Endothelial cell of umbilical vein (primary cell): ENCODE results near the gene RNF138. TPM values are rescaled to one million over a fixed set of nuclear protein-coding genes. Genes with fewer than 3 reads are reported as not detected.

ENCODE experiments used
- Bru-seq: library from RNA; stranded (reverse); fragments of 400-500 nt; gene quantifications from one replicate; lab custom pipeline; 2021; lab: Mats Ljungman, UMichigan
- BruChase-seq, 2 experiments: library from RNA; stranded (reverse); fragments of 400-500 nt; gene quantifications; one replicate each; lab custom pipeline; 2021; lab: Mats Ljungman, UMichigan
- BruUV-seq: library from RNA; stranded (reverse); fragments of 400-500 nt; replicated peaks from 2 replicates; lab custom pipeline; 2021; lab: Mats Ljungman, UMichigan
- CTCF ChIA-PET: fragments of 300-600, 350-600 bp; sonication (Branson Sonifier 250); formaldehyde crosslinking; loops from one replicate; lab custom pipeline; 2021; ENCODE audit warnings: antibody characterized with exemption, inconsistent platforms; lab: Charles Lee
- POLR2A ChIA-PET: fragments of 300-600, 350-600 bp; sonication (Branson Sonifier 250); formaldehyde crosslinking; loops from one replicate; lab custom pipeline; 2021; ENCODE audit warnings: antibody characterized with exemption, inconsistent platforms; lab: Charles Lee
- DNase-seq: peaks from one replicate; pipeline ENCODE4 v3.0.0-alpha.2; 2011; ENCODE audit warnings: low read depth, low spot score
- FAIRE-seq: peaks from 2 replicates; lab custom pipeline; 2011; peaks lifted over from hg19 to GRCh38; lab: Jason Lieb, UNC
- H2AFZ ChIP-seq: 2 replicates; pipeline ENCODE4 v1.6.0; 2012; ENCODE audit warnings: low read depth, low read length, control low read depth, inconsistent platforms
- H3K27ac ChIP-seq: 2 replicates; pipeline ENCODE4 v1.5.1; 2011; ENCODE audit warnings: low read depth, mild to moderate bottlenecking, control low read depth, low read length, moderate library complexity; ENCODE audit not compliant: insufficient read depth
- H3K27me3 ChIP-seq, 2 experiments: 2 replicates each; pipeline versions ENCODE4 v1.6.0 to v1.6.1; 2011; ENCODE audit warnings: low read length in 2 of 2, mixed read lengths in 1 of 2; ENCODE audit not compliant: control insufficient read depth in 2 of 2, insufficient read depth in 2 of 2
- H3K36me3 ChIP-seq, 2 experiments: 2 replicates in 1 of 2; 3 replicates in 1 of 2; pipeline ENCODE4 v1.5.1; 2011; ENCODE audit warnings: low read length in 2 of 2, mild to moderate bottlenecking in 1 of 2, moderate library complexity in 1 of 2; ENCODE audit not compliant: control insufficient read depth in 2 of 2, insufficient read depth in 2 of 2; ENCODE audit errors: extremely low read depth in 1 of 2
- H3K4me1 ChIP-seq: 3 replicates; pipeline ENCODE4 v1.5.1; 2011; ENCODE audit warnings: mild to moderate bottlenecking, low read length; ENCODE audit not compliant: control insufficient read depth, insufficient read depth; ENCODE audit errors: extremely low read depth
- H3K4me2 ChIP-seq: 2 replicates; pipeline ENCODE4 v1.6.1; 2011; ENCODE audit warnings: low read length, control low read depth, mixed read lengths; ENCODE audit not compliant: insufficient read depth
- H3K4me3 ChIP-seq, 3 experiments: fragments of 200-600 bp in 1 of 3; sonication (generic), shearing (Covaris generic) in 1 of 3; replicated peaks in 1 of 3; 2 replicates each; pipeline ENCODE4 v1.5.1; 2011 to 2016; ENCODE audit warnings: control low read depth in 3 of 3, low read length in 3 of 3, mild to moderate bottlenecking in 2 of 3, inconsistent platforms in 1 of 3, low read depth in 1 of 3, moderate library complexity in 1 of 3; ENCODE audit not compliant: insufficient read depth in 1 of 3
- H3K79me2 ChIP-seq: 2 replicates; pipeline ENCODE4 v1.6.0; 2012; ENCODE audit warnings: low read length, inconsistent platforms; ENCODE audit not compliant: control insufficient read depth, insufficient read depth
- H3K9ac ChIP-seq: replicated peaks from 2 replicates; pipeline ENCODE3; 2011; ENCODE audit warnings: low read length, control low read depth; ENCODE audit not compliant: insufficient read depth; ENCODE audit errors: extremely low read depth
- H3K9me1 ChIP-seq: replicated peaks from 3 replicates; pipeline ENCODE4 v1.6.0; 2011; ENCODE audit warnings: mild to moderate bottlenecking, low read length; ENCODE audit not compliant: control insufficient read depth, insufficient read depth; ENCODE audit errors: extremely low read depth
- H3K9me3 ChIP-seq: replicated peaks from 2 replicates; pipeline ENCODE4 v1.5.1; 2012; ENCODE audit warnings: low read length, inconsistent platforms; ENCODE audit not compliant: control insufficient read depth, insufficient read depth
- H4K20me1 ChIP-seq: replicated peaks from 2 replicates; pipeline ENCODE3; 2011; ENCODE audit warnings: mild to moderate bottlenecking, low read length; ENCODE audit not compliant: control insufficient read depth, insufficient read depth; ENCODE audit errors: extremely low read depth
- FOS ChIP-seq: IDR thresholded peaks from 2 replicates; pipeline ENCODE4 v1.6.1; 2011; ENCODE audit warnings: mild to moderate bottlenecking, low read length, moderate library complexity, borderline replicate concordance; ENCODE audit not compliant: insufficient read depth
- GATA2 ChIP-seq: IDR thresholded peaks from 2 replicates; pipeline ENCODE4 v1.7.0; 2011; ENCODE audit warnings: low read depth, mild to moderate bottlenecking, moderate library complexity, mixed read lengths, low read length; ENCODE audit not compliant: insufficient read length, insufficient read depth
- JUN ChIP-seq: IDR thresholded peaks from 2 replicates; pipeline ENCODE4 v1.6.1; 2011; ENCODE audit warnings: borderline replicate concordance, low read depth; ENCODE audit not compliant: insufficient read length, insufficient read depth
- MYC ChIP-seq: IDR thresholded peaks from one replicate; pipeline ENCODE4 v1.6.1; 2011; ENCODE audit warnings: mild to moderate bottlenecking, low read depth, low read length
- POLR2A ChIP-seq: IDR thresholded peaks from 2 replicates; pipeline ENCODE4 v1.6.1; 2012; ENCODE audit warnings: low read depth, mild to moderate bottlenecking, control low read depth, low read length
- POLR2AphosphoS5 ChIP-seq: IDR thresholded peaks from 2 replicates; pipeline ENCODE4 v1.6.1; 2012; ENCODE audit warnings: low read depth, mild to moderate bottlenecking, control low read depth, low read length, moderate library complexity; ENCODE audit not compliant: insufficient read depth
- dilution Hi-C: fragments of 300-500 bp; cut with MboI; formaldehyde crosslinking; loops from one replicate; pipeline ENCODE4 v1.15.0; 2019; ENCODE audit warnings: low sequenced_read_pairs; ENCODE audit not compliant: extremely low pct_ligation_motif_present
- intact Hi-C: fragments of 100-400 bp; cut with micrococcal nuclease; formaldehyde crosslinking; loops from one replicate; pipeline ENCODE4 v1.10.0; 2022
- long read RNA-seq: library from polyadenylated mRNA; stranded (forward); transcript quantifications from one replicate; pipeline ENCODE4 v2.0.0, GENCODE V29; 2021
- polyA minus RNA-seq, 3 experiments: library from RNA; depleted of rRNA, polyadenylated mRNA; stranded (reverse); fragments of >200 nt; gene quantifications; 1 replicate in 1 of 3; 2 replicates in 2 of 3; pipeline ENCODE4 v1.2.3, GENCODE V29; 2011
- polyA plus RNA-seq, 4 experiments: library from polyadenylated mRNA; depleted of rRNA in 3 of 4; stranded (reverse) in 3 of 4; unstranded in 1 of 4; fragments of >200 nt; gene quantifications; 2 replicates each; pipeline versions ENCODE4 v1.2.1 to v1.2.3, GENCODE V29; 2011 to 2012; ENCODE audit warnings: missing spikeins in 1 of 4
- total RNA-seq: library from RNA; stranded (reverse); gene quantifications from 2 replicates; pipeline ENCODE4 v1.2.3, GENCODE V29; 2021
- TF ChIP-seq, protein P1 (sequence below), 2 donors: IDR thresholded peaks; 1 replicate in 1 of 2; 2 replicates in 1 of 2; pipeline ENCODE4 v1.5.1; 2011; ENCODE audit warnings: low read length in 2 of 2, mild to moderate bottlenecking in 2 of 2, moderate library complexity in 2 of 2, control low read depth in 1 of 2, inconsistent platforms in 1 of 2, low read depth in 1 of 2; ENCODE audit not compliant: insufficient read depth in 1 of 2; ENCODE audit errors: extremely low read depth in 1 of 2
- TF ChIP-seq, protein P2 (sequence below): IDR thresholded peaks from 2 replicates; pipeline ENCODE4 v1.6.1; 2011; ENCODE audit not compliant: insufficient read depth, insufficient read length

Gene RNF138, protein sequence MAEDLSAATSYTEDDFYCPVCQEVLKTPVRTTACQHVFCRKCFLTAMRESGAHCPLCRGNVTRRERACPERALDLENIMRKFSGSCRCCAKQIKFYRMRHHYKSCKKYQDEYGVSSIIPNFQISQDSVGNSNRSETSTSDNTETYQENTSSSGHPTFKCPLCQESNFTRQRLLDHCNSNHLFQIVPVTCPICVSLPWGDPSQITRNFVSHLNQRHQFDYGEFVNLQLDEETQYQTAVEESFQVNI
- total RNA-seq, result 24.6 and 31.5 TPM in 2 replicates
- 13.8 and 14.7 TPM in 2 replicates for polyA plus RNA-seq
- polyA plus RNA-seq (2011; cell fraction: cytosol; rRNA removed), result 18.8 and 24.8 TPM in 2 replicates
- polyA plus RNA-seq (2011; cell fraction: nucleus; rRNA removed), result 18.5 and 20.5 TPM in 2 replicates
- polyA plus RNA-seq (2012), result 15.3 and 19.4 TPM in 2 replicates
- 37.9 and 46.9 TPM in 2 replicates for polyA minus RNA-seq
- polyA minus RNA-seq (2011; cell fraction: cytosol; rRNA and poly(A)+ RNA removed), result 98.8 TPM
- 16.3 and 23.9 TPM in 2 replicates for polyA minus RNA-seq (2011; cell fraction: nucleus; rRNA and poly(A)+ RNA removed)
- percentile 92 among the genes with signal in this experiment for Bru-seq, nascent RNA
- percentile 86 among the genes with signal in this experiment for BruChase-seq, experiment 1, labeled RNA remaining after a 6-hour chase
- BruChase-seq, experiment 2, labeled RNA remaining after a 2-hour chase, result percentile 93 among the genes with signal in this experiment
- long read RNA-seq, transcript RNF138-202 (8 exons, 3,570 nt), result major isoform, 17 of 59 reads
- long read RNA-seq, partial matches to known transcripts, result 32 of 59 reads
- long read RNA-seq, other reads (novel, unspliced or antisense), result 7 of 59 reads

DNA sequence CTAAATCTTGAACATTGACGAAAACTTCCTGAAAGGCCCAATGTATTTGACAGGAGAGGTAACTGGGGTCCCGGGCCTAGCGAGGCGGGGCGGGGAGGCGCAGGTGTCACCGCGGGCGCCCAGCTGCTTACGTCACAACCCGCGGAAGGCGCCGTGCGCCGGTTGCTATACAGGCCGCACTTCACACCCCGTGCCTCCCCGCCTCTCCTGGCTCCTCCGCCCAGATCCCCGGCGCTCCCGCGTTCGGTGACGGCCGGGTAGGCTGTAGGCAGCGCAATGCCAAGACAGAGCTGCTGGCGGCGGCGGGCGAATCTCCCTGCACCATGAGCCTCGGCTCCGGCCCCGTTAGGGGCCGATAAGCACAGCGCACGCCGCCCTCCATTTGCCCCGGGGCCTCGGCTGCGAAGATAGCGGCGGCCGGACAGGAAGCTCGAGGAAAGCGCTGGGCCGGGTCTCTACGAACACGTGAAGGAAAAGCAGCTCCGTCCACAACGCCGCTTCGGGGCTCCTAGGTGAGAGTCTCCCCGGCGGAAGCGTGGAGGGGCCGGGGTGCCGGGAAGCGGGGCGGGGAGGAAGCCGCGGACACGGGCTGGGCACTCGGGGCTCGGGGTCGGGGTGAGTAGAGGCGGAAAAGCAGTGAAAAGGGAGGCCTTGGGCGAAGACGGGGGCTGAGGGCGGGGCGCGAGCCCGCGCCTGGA is at the start of gene RNF138:
Gene RNF138, plus strand, starts transcription at position 151 of the 698 bp plus-strand sequence. CDS start 903 bp downstream, outside the sequence.
- dilution Hi-C loops, result no loop called here
- intact Hi-C loops, result loop anchor here (1.0 to 5.0 kb wide), 4 partner anchors 73 to 410 kb away; partner anchors contain the start of genes B4GALT6, GAREM1 and TRAPPC8
- Histone ChIP-seq H3K4me1 (peaks cover 12% of the 10 kb centered on the region), H3K79me2 (peaks cover 44% of the 10 kb centered on the region), H4K20me1 (peaks cover 5% of the 10 kb centered on the region), H3K36me3 (no peaks in the 10 kb centered on the region), H3K9me3 (no peaks in the 10 kb centered on the region), H3K27ac (peak within 1 kb of the TSS; percentile 95), H3K27me3 (no peaks in the 10 kb centered on the region), H3K4me2 (peak within 1 kb of the TSS; percentile 95), H3K4me3 (peak within 1 kb of the TSS; percentile 37 to 88 (median 81)), H3K9ac (peak within 1 kb of the TSS; percentile 97), H2AFZ (peak within 1 kb of the TSS; percentile 95), H3K9me1 (no peaks in the 10 kb centered on the region)
- TF ChIP-seq GATA2, result no peak
- TF ChIP-seq, protein P1, sequence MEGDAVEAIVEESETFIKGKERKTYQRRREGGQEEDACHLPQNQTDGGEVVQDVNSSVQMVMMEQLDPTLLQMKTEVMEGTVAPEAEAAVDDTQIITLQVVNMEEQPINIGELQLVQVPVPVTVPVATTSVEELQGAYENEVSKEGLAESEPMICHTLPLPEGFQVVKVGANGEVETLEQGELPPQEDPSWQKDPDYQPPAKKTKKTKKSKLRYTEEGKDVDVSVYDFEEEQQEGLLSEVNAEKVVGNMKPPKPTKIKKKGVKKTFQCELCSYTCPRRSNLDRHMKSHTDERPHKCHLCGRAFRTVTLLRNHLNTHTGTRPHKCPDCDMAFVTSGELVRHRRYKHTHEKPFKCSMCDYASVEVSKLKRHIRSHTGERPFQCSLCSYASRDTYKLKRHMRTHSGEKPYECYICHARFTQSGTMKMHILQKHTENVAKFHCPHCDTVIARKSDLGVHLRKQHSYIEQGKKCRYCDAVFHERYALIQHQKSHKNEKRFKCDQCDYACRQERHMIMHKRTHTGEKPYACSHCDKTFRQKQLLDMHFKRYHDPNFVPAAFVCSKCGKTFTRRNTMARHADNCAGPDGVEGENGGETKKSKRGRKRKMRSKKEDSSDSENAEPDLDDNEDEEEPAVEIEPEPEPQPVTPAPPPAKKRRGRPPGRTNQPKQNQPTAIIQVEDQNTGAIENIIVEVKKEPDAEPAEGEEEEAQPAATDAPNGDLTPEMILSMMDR (IDR thresholded peaks at IDR 0.05; ENCODE audit: extremely low read depth in 1 of 2, insufficient read depth in 1 of 2, low read depth in 1 of 2, low read length in 2 of 2), result no peak
- TF ChIP-seq, protein P2, sequence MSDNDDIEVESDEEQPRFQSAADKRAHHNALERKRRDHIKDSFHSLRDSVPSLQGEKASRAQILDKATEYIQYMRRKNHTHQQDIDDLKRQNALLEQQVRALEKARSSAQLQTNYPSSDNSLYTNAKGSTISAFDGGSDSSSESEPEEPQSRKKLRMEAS, result peak; percentile 14
- no peak for TF ChIP-seq JUN
- peak; percentile 64 for TF ChIP-seq POLR2A
- TF ChIP-seq POLR2AphosphoS5, result no peak
- TF ChIP-seq FOS, result no peak
- TF ChIP-seq MYC, result no peak
- DNase-seq (peak; percentile 84), FAIRE-seq (peak; percentile 61)
- BruUV-seq, result TSS peak; percentile 74
- ChIA-PET POLR2A (no interaction called here), CTCF (interaction anchor here (0.8 to 1.5 kb wide), 6 partner anchors 17 to 458 kb away, joined by 3 to 5 read pairs (median 4); partner anchors contain the start of genes GAREM1 and TRAPPC8)
